GM04504 (cell line): Measurements from ENCODE around the gene C5orf46.

Source experiments
- DNase-seq: peaks from one replicate; pipeline ENCODE4 v3.0.0-alpha.2; 2012; ENCODE audit warnings: low read depth

Gene C5orf46

DNA sequence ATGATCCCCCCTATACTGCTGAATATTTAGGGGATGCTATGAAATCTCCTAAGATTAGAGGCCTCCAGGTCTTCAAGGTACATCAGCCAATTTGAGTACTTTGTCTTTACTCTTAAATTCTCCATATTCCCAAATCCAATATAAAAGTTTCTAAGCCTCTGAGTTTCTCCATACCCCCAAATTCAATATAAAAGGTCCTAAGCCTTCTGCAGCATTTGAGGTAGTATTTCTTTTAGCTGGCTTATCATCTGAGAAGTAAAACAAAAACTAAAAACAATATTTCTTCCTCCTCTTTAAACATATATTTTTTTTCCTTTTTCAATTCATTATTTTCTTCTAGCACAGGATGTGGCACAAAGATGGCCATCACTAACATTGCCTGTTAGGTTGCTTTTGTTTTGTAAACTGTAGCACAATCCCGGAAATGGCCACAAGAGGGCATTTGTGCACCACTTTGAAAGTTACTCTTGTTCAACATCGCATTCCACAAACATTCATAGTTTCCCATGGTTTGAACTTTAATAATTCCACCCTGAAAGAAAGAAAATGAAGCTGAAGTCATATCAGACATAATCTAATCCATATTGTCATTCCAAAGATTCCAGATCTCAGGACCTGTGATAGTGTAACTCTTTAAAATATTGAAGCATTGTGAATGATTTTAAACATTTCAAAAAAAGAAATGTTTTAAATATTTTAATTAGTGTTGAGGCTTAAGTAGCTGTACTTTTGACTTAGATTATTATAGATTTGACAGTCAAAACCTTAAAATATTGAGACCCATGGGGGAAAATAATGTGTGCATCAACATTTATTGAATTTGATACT is 48.8 kb downstream of the C5orf46 start:
- DNase-seq: peak; percentile 21

DNA sequence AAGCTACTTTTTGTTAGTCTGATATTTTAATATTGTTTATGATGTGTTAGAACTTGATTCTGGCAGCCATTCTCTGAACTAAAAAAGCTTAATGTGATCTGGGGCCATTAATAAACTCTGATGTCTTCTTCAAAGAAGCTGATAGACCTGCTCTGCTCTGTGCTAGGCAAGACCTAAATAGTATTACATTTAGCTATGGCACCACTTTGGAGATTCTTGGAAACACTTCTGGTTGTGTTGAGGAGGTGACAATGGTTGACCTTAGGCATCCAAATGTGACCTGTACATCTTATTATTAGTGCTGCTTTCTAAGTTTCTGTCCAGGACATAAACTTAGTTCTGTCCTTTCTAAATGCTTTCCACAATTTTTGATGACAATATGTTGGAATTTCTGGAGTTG is 49.5 kb downstream of the C5orf46 start:
- no peak for DNase-seq

- DNase-seq: no peak
Measured at GRCh38 chr5:147855774-147856069, 50.6 kb downstream of the C5orf46 start.

DNA sequence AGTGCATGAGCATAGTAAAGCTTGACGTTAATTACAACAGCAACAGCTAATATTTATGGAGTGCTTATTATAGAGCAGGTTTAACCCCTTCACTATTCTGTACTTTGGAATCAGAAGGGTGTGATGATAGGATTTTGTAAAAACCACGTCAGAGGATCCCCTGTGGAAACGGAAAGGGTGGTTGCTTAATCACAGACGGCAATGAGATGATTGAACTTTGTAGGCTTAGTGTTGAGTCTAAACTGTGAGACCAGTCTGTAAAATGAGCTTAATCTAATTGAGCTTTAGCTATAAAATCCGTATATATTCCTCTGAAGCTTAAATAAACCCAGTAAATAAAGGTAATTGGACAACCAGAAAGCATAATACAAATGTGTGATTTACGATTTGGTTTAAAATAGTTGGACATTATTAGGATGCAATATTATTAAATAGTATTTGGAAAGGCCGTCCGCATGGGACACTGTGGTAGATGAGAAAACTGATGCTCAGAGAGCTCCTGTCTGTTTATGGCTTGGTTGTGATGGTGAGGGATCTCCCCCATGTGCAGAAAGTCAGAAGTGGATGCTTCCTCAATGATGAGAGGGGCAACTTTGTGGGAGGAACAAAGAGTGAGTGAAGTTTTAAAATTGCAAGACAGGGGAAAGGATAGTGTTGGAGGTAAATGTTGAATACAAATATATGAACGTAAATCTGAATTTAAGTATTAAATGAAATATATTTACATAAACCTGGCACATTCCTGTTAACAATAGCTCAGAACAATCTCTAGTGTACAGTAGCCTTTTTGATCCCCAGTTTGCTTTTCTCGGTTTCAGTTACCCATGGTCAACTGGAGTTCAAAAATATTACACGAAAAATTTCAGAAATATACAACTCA is 51.2 kb downstream of the C5orf46 start:
- no peak for DNase-seq

DNA sequence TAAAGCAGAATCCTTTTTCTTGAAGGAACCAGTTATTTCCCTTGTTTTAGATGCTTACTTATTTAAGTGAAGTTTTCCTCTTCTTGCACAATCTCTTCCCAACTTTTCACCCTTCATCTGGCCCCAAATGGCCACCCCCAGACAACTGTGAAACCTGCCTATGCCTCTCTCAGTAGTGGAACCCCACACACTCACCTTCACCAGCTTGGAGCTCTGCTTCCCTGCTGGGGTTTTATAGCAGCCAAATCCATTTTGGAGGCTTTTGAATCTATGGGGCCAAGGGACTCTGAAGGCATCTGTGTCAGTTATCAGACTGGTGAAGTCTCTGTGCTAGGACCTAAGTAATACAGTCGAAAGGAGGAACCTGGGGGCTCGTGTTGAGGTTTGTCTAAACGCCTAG is 52.0 kb downstream of the C5orf46 start:
- DNase-seq: no peak

GRCh38 chr5:147853372-147853987 is 52.9 kb downstream of the C5orf46 start:
- no peak for DNase-seq

DNA sequence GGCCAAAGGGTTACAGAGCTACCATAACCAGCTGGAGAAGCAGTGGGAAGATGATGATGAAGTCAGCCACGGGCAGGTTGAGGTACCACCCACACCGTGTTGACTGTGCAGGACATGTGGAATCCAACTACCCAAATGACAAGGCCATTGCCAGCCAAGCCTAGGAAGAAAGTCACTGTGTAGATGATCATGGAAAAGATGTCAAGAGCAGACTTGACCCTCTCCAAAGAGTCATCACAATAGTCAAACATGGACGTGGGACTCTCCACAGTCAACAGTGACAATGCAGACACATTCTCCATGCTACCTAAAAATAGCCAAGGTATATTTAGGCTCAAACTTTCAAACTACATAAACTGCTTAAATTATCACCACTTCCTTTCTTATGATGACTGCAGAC is 54.0 kb downstream of the C5orf46 start:
- no peak for DNase-seq

GRCh38 chr5:147851578-147851977 is 54.8 kb downstream of the C5orf46 start:
- DNase-seq: no peak

DNA sequence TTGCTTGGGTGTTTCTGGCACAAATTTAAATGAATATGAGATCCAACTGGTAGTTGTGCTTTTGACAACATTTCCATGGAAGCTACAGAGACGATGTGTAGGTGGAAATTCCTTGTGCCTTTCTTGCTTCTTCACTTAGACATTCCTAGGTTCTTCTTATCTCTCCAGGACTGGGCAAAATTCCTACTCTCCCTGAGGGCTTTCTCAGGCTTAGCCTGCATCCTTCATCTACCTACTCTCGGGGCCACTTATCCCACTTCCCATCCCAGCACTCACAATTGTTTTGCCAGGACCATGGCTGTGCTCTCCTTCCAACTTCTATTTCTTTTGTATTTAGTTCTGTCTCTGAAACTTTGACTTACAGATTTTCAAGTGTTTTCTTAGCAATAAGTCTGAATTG is 57.1 kb downstream of the C5orf46 start:
- DNase-seq: no peak

- DNase-seq: no peak
Measured at GRCh38 chr5:147845618-147846017, 60.7 kb downstream of the C5orf46 start.

DNA sequence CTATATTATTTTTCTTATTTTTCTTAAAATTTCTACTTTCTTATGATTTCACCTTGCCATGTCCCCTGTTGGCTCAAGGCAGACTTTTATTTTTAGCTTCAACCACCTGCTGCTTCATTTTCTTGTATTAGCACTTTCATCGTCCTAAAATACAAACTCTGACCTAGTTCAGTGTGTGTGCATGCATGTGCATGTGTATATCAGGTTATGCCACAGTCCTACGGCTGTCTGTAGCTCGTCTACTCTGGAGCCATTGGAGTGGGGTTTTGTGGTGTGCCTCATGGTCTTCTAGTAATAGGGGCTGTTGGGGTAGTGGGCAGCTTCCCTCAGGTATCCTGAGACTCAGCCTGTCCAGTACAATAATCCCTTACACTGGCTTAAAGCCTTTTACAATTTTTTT is 61.5 kb downstream of the C5orf46 start:
- no peak for DNase-seq

DNA sequence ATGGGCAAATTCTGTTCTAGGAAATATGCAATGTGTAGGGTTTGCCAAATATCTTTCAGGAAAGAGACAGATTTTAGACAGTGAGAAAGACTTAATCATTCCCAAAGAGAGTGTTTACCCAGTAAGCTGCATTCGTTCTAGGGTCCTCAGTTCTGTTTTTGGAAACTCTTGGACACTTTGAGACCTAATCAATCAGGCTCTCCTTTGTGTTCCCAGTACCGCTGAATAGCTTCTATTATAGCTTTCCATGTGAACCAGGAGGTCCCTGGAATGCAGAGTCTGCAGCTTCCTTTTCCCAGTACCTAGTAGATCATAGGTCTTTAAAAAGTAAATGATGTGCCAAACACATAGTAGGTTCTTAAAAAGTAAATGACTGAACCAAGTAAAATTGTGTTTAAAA is 63.5 kb downstream of the C5orf46 start:
- no peak for DNase-seq
